Lower leg skin (tissue), 4 donors: ENCODE data around the gene ANAPC16. TPM values are rescaled to one million over a fixed set of nuclear protein-coding genes. Genes with fewer than 3 reads are reported as not detected.
"Not testable (repeated sequence)": the region's sequence is repeated elsewhere in the genome, so short reads cannot be mapped to it uniquely, and the experiment has no call there.

ENCODE experiments used
- DNase-seq, 2 donors: peaks; one replicate each; pipeline ENCODE4 v3.0.0-alpha.2; 2019; ENCODE audit warnings: low spot score in 2 of 2
- H3K4me3 ChIP-seq: fragments of 200-600 bp; sonication (generic); 2 replicates; pipeline ENCODE4 v1.5.1; 2017; ENCODE audit warnings: mild to moderate bottlenecking, low read depth; ENCODE audit not compliant: poor library complexity, severe bottlenecking
- POLR2A ChIP-seq, 2 donors: fragments of 450-650 bp; IDR thresholded peaks; one replicate each; pipeline ENCODE4 v1.6.1; 2016 to 2017; ENCODE audit warnings: antibody characterized with exemption in 2 of 2, mild to moderate bottlenecking in 1 of 2, moderate library complexity in 1 of 2
- WGBS, 2 donors: methylation state at CpG; one replicate each; pipeline ENCODE4 v1.1.5; 2018; 5-methylcytosine and 5-hydroxymethylcytosine counted together
- intact Hi-C: fragments of 100-400 bp; cut with DNase I; formaldehyde crosslinking; loops from one replicate; pipeline ENCODE4 v1.15.0; 2023; ENCODE audit warnings: low total_unique reads
- total RNA-seq, 4 donors: library from RNA; depleted of rRNA; stranded (reverse); fragments of >200 nt; gene quantifications; one replicate each; pipeline ENCODE4 v1.1.0, GENCODE V29; 2016
- TF ChIP-seq, protein P1 (sequence below), 3 donors: fragments of 450-650 bp; IDR thresholded peaks; one replicate each; pipeline ENCODE4 v1.5.1; 2016; ENCODE audit warnings: antibody characterized with exemption in 3 of 3, mild to moderate bottlenecking in 3 of 3, moderate library complexity in 2 of 3

ANAPC16 gene
- total RNA-seq, 4 donors from 2014 or later: 47.8 to 116 (median 100) TPM

DNA sequence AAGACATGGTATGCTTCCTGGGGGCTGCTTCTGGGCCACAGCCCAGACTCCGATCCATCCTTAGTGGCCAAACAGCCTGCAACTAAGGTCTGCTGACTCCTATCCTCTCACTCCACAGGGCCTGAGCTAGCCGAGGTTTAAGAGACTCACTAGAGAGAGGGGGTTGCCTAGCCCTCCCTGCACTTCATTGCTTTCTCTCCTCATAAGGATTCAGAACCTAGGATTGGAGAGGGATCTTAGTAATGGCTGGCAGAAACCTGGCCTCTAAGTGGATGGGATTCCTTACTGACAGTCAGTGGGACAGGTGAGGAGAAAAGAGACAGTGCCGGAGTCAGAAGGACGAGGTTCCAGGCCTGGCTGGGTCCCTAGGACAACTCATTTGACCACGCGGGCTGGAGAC lies 49.7 kb downstream of the ANAPC16 start:
- DNase-seq: no peak
- intact Hi-C loops: no loop called here
- H3K4me3 ChIP-seq: no peak overlapping the region
- WGBS, 2 donors: 87 to 91% methylated on average over 6 of the region's 6 CpGs
- TF ChIP-seq POLR2A (IDR thresholded peaks at IDR 0.05): no peak
- TF ChIP-seq, protein P1, sequence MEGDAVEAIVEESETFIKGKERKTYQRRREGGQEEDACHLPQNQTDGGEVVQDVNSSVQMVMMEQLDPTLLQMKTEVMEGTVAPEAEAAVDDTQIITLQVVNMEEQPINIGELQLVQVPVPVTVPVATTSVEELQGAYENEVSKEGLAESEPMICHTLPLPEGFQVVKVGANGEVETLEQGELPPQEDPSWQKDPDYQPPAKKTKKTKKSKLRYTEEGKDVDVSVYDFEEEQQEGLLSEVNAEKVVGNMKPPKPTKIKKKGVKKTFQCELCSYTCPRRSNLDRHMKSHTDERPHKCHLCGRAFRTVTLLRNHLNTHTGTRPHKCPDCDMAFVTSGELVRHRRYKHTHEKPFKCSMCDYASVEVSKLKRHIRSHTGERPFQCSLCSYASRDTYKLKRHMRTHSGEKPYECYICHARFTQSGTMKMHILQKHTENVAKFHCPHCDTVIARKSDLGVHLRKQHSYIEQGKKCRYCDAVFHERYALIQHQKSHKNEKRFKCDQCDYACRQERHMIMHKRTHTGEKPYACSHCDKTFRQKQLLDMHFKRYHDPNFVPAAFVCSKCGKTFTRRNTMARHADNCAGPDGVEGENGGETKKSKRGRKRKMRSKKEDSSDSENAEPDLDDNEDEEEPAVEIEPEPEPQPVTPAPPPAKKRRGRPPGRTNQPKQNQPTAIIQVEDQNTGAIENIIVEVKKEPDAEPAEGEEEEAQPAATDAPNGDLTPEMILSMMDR (IDR thresholded peaks at IDR 0.05): no peak

DNA sequence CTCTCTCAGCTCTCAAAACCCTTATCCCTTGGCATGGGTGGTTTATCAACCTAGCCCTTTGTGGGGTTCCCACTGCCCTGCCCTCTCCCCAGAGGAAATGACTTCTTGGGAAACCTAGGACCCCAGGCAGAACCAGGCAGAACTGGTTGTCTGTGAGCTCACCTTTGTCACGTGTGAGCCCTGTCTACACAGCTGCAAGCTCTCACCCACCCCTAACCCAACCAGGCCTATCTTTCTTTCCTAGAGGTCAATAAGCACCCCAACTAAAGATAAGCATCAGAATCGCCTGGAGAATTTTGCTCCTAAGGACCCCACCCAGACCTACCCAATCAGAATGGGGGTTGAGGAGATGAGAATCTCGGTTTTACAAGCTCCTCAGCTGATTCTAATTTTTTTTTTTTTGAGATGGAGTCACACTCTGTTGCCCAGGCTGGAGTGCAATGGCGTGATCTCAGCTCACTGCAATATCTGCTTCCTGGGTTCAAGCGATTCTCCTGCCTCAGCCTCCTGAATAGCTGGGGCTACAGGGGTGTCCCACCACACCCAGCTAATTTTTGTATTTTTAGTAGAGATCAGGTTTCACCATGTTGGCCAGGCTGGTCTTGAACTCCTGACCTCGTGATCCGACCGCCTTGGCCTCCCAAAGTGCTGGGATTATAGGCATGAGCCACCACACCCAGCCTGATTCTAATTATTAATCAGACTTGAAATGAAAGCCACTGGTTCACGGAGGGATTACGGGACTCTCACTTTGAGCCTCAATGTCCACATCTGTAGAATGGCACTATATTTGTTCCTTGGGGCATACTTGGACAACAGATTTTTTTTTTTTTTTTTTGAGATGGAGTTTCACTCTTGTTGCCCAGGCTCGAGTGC lies 50.4 kb downstream of the ANAPC16 start:
- DNase-seq: no peak
- 83 to 91% methylated on average over 11 of the region's 11 CpGs for WGBS, 2 donors
- TF ChIP-seq, protein P1 (IDR thresholded peaks at IDR 0.05): no peak
- no peak for TF ChIP-seq POLR2A (IDR thresholded peaks at IDR 0.05)
- intact Hi-C loops: no loop called here
- no peak overlapping the region for H3K4me3 ChIP-seq

DNA sequence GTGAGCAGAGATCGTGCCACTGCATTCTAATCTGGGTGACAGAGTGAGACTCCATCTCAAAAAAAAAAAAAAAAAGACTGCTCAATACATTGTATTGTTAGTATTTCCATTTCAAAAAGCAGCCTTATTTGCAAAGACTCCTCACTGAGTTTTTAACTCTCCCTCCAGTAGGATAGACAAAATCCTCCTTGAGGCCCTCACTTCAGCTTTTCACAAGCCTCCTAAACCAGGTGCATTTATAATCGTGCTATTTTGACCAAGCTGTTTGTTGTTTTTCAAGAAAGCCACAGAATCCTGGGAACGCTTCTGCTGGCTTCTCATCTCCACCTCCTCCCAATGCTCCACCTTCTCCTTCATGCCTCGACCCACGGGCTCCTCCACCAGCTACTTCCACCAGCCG lies 51.6 kb downstream of the ANAPC16 start:
- no peak overlapping the region for H3K4me3 ChIP-seq
- 74 to 77% methylated on average over 6 of the region's 6 CpGs for WGBS, 2 donors
- TF ChIP-seq, protein P1 (IDR thresholded peaks at IDR 0.05): no peak
- TF ChIP-seq POLR2A (IDR thresholded peaks at IDR 0.05): no peak
- intact Hi-C loops: no loop called here
- DNase-seq: no peak

DNA sequence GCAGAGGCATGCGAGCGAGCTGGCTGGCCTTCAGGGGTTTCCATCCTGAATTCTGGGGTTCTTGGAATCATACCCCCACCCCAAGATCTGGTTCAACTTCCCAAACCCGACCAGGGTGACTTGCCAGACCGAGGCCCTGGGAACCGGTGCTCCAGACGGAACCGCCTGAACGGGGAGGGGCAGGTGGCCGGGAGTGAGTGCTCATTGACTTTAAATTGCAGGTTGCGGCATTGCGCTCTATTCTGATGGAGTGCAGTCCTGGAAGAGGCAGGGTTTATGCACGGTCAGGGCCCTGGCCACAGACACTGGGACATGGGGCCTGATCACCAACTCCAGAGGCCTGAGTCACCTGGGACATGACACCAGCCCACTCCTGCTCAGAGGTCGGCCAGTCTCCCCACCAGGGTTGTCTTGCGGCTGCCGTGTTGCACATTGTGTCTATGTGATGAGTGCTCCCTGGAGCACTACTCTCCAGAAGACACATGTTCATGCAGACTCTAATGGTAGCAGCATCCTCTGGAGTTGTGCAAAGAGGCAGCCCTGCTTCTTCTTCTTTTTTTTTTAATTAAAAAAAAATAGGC lies 52.1 kb downstream of the ANAPC16 start:
- TF ChIP-seq, protein P1 (IDR thresholded peaks at IDR 0.05): no peak
- TF ChIP-seq POLR2A (IDR thresholded peaks at IDR 0.05): no peak
- intact Hi-C loops: no loop called here
- DNase-seq: no peak
- H3K4me3 ChIP-seq: no peak overlapping the region
- 88 to 94% methylated on average over 15 of the region's 15 CpGs for WGBS, 2 donors

DNA sequence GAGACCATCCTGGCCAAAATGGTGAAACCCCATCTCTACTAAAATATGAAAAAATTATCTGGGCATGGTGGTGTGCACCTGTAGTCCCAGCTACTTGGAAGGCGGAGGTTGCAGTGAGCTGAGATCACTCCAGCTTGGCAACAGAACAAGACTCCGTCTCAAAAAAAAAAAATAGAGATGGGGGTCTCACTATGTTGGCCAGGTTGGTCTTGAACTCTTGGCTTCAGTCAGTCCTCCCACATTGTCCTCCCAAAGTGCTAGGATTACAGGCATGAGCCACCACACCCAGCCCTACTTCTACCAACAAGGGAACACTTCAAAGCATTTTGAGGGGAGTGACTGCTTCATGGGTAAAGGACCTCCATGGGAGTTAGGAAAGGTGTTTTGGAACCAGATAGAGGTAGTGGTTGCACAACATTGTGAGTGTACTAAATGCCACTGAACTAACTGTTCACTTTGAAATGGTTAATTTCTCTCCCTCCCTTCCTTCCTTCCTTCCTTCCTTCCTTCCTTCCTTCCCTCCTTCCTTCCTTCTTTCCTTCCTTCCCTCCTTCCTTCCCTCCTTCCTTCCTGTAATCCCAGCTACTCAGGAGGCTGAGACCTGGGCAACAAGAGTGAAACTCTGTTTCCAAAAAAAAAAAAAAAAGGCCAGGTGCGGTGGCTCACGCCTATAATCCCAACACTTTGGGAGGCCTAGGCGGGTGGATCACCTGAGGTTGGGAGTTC lies 52.8 kb downstream of the ANAPC16 start:
- not testable (repeated sequence) for H3K4me3 ChIP-seq
- WGBS, 2 donors: 95 to 96% methylated on average over 5 of the region's 5 CpGs

More for the DNA sequence above, 52.8 kb downstream of the ANAPC16 start:
- DNase-seq, intact Hi-C loops: not testable (repeated sequence)
